A172 (cell line): ENCODE measurements around the gene SLF2. TPM values are rescaled to one million over a fixed set of nuclear protein-coding genes. Genes with fewer than 3 reads are reported as not detected.
"Not testable (repeated sequence)": the region's sequence is repeated elsewhere in the genome, so short reads cannot be mapped to it uniquely, and the experiment has no call there.

Experiments
- DNase-seq: peaks from one replicate; pipeline ENCODE4 v3.0.0-alpha.2; 2015; ENCODE audit warnings: low spot score
- total RNA-seq: library from RNA; depleted of rRNA; stranded (reverse); fragments of >200 nt; shearing (Covaris generic); gene quantifications from 2 replicates; pipeline ENCODE4 v1.2.3, GENCODE V29; 2014

SLF2 gene
- total RNA-seq, 1 experiment from 2014 or later: 50.0 TPM

DNA sequence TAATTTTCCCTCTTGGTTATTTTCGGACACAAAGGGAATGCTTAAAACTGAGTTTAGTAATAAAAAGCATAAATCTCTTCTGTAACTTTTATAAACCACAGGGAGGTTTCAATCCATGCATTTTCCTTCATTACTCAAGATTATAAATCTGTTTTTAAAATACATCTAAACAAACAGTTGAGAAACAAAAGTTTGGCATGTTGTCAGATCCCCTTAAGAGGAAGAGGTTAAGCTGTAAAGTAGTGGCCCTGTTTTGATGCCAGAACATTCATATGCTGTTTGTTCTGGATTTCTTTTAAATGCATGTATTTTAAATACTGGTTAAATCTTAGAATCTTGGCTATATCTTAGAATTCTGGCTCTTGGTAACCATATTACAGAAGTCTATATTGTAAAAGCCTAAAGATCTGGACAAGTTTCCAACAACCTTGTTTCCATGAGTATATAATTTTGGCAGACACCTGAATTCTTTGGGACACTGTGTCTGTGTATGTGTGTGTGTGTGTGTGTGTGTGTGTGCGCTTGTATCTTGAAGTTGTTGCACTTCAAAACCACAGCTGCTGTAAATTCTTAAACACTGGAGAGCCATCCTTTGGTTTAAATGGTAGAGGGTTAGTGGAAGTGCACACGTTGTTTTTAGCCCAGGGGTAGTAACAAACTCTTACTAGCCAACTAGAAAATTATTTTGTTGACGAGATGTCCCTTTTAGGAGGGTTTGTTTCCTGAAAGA is 49.8 kb downstream of the SLF2 start:
- no peak for DNase-seq

DNA sequence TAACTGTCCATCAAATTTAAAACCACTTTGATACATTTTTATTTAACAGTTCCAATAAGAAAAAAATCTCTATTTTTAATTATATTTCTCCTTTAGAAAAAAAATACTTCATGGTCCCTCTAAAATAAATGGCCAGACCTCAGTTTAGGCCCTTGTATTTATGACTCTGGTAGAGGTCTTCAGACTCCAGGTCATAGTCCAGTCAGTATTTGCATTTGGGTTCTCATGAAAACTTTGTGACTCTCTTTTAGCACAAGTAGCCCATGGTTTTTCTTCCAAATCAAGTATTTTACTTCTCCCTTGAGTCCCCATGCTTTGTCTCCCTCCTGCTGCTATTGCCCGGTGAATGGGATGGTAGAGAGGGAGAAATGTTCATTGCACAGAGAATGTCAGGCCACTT is 51.1 kb downstream of the SLF2 start:
- no peak for DNase-seq

DNA sequence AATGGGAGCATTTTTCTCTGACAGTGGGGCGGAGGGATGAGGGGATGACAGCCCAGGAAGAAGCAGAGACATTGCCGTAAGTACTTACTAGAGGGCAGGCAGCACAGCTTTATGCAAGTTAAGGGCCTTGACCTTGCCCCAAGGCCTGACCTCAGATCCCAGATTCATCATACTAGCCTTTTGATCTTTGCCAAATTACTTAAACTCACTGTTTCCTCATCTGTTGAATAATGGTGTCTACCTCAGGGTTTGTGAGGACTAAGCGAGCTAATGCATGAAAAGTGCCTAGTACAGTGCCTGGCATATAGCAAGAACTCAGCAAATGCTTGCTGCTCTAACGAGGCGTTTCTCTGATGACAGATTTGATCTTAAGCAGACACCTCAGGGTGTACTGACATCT is 53.1 kb downstream of the SLF2 start:
- no peak for DNase-seq

DNA sequence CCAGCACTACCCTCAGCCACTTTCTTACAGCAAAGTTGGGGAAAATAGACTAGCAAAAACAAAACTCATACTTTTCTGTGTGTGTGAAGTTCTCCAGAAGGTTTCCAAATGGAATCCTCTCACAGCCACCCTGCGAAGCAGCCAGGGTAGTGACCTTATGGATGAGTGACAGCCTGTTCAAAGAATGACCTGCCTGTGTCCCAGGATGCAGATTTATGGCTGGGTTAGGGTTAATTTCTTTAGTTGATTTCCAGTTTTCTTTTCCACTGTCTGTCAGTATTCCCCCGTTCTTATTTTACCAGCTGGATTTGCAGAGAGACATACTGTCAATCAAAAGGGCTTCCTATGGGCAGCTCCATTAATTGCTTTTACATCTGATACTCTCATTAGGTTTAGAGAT is 54.1 kb downstream of the SLF2 start:
- DNase-seq: no peak

- DNase-seq: no peak
Observed at GRCh38 chr10:100967332-100967731, 54.6 kb downstream of the SLF2 start.

- DNase-seq: no peak
Observed at GRCh38 chr10:100968062-100968736, 55.4 kb downstream of the SLF2 start.

- DNase-seq: no peak
Observed at GRCh38 chr10:100968863-100969186, 56.1 kb downstream of the SLF2 start.

DNA sequence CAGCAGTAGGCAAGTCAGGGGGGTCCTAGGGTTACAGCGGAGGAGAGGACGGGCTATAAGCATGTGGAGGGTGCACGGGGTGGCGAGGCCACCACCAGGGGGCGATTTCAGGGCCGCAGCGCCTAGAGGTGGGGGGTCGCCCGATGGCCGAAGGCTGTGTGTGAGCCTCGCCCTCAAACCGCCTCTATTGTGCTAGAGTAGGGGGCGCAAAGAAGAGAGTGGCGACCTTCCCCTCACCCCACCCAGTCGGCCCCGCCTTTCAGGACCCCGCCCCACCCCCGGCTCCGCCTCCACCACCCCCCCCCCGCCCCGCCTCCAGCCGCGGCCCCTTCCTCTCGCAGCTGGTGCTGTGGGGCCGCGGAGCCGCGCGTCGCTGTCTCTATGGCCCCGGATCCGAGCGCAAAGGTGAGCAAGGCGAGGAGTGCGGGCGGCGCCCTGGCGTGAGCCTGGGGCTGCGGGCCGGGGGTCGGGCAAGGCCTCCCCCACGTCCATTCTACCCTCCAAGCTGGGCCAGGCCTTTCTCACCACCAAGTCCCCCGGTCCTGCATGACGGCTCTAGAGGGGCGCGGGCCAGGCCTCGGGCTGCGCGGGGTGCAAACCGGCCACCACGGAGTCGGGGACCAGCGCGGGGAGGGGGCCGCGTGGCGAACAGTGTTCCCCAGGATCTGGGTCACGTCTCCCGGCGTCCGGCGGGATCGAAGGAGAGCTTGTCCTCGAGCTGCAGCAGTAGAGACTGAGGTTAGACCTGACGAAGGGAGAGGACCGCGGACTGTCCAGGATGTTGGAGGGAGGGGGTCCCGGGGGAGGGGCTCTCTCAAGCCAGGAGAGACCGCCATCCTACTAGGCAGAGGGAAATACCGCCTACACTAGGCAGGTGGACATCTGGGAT is 56.7 kb downstream of the SLF2 start, which contains the start of gene SEMA4G:
Gene SEMA4G, plus strand, starts transcription at position 318 of the 889 bp plus-strand sequence. CDS start 3,409 bp downstream, outside the sequence.
- DNase-seq: no peak

DNA sequence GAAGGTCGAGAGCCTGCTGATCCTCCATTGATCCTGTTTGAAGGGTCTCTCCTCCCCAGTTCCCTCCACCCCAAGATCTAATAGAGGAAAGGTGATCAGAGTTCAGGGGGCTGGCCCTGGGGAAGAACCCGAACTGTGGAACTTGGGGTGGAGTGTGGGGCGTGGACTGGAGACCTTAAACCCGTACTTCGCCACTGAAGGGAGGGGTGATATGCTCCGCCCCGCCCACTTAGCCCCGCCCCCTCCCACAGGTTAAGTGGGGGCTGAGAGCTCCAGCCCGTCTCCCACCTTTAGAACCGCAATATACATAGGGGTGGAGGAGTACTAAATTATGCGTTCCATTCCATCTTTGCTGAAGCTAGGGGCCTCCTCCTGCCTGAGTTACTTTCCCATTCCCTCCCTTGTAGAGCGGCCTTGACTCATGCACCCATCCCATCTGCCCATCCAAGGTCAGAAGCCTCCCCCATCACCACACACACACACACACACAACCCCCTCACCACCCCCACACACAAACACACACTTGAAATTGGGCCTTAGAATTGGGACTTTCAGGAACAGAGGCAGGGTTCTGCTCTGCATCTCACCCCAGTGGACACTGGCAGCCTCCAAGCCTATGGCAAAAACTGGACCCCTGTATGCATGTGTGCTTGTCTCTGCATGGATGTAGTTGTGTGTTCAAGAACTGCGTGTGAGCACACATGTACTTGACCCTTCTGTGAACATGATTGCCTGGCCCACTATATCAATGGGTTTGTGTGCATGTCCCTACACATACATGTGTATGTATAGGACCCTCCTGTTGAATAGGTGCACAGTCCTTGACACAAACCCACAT is 57.5 kb downstream of the SLF2 start:
- no peak for DNase-seq

GRCh38 chr10:100970914-100971811 is 58.4 kb downstream of the SLF2 start:
- DNase-seq: no peak

DNA sequence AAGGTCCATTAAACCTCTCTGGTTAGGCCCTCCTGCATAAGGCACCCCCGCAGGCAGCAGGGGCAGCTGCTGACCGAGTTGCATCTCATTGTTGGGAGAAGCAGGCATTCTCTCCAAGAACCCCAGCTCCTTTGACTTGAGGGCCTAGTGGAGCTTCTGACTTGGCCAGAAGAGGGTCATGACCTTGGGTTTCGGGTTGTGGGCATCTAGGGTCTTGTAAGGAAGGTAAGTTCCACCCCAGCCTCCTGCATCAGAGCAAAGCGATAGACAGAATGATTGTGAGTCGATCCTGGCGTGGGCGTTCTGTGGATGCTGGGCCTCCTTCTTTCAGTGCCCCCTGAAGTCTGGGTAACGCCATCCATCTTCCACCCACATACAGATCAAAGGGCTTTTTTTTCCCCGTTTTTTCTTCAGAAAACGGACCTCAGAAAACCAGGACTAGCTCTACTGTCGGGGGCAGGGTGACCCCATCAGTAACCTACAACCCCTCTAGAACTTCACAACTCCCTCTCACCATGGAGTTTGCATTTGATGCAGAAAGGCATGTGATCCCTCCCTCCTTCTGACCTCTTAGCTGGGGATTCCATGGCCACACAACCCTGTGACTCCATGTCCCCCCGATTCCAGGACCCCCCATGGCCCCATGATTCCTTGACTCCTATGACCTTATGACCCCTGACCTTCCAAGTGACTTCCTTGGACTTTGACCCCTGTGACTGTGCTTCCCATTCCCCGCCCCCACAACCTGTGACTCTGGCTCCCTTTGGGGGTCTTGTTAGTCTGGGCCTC is 59.5 kb downstream of the SLF2 start:
- DNase-seq: no peak

DNA sequence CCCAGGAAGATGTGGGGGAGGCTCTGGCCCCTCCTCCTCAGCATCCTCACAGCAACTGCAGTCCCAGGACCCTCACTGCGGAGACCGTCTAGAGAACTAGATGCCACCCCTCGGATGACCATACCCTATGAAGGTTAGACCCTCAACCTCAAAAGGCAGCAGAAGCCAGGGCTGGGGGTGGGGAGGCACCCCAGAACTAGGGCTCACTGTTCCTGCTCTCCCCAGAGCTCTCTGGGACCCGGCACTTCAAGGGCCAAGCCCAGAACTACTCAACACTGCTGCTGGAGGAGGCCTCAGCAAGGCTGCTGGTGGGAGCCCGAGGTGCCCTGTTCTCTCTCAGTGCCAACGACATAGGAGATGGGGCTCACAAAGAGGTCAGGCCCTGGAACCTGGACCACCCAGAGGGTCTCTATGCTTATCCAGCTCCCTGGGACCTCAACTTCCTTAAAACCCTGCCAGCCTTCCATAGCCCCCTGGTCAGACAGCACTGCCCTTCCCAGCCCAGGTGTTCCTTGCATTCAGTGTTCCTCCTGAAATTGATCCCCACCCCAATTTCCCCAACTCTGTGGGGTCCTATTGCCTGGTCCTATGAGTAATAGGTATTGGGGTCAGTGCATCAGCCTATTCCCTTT is 60.3 kb downstream of the SLF2 start:
- DNase-seq: no peak

DNA sequence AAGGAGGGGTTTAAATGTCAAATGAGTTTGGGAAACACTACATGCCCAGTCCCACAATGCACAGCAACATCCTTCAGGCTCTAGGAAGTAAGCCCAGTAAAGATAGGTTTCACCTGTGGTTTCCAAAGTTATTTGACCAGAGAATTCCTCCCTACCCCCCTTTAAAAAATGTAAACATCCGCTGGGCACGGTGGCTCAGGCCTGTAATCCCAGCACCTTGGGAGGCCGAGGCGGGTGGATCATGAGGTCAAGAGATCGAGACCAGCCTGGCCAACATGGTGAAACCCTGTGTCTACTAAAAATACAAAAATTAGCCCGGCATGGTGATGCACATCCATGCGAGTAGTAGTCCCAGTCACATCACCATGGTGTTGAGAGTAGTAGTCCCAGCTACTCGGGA is 62.6 kb downstream of the SLF2 start:
- DNase-seq: not testable (repeated sequence)

GRCh38 chr10:100976906-100977305 is 64.1 kb downstream of the SLF2 start:
- no peak for DNase-seq

DNA sequence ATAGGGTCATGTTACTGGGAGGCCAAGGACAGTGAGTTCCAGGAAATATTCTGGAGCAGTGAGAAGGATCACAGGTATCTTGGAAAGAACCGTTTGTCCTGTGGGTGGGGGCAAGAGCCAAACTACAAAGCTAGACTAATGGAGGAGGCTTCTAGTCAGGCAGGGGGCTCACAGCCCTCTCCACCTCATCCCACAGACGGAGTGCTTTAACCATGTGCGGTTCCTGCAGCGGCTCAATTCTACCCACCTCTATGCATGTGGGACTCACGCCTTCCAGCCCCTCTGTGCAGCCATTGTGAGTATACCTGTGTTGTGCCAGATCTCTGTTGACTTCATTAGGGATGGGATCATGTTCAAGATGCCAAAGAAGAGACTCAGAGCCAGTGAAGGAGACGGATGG is 64.7 kb downstream of the SLF2 start:
- DNase-seq: no peak

GRCh38 chr10:100978121-100978900 is 65.5 kb downstream of the SLF2 start:
- DNase-seq: no peak

- DNase-seq: no peak
Observed at GRCh38 chr10:100978901-100979195, 66.1 kb downstream of the SLF2 start.

DNA sequence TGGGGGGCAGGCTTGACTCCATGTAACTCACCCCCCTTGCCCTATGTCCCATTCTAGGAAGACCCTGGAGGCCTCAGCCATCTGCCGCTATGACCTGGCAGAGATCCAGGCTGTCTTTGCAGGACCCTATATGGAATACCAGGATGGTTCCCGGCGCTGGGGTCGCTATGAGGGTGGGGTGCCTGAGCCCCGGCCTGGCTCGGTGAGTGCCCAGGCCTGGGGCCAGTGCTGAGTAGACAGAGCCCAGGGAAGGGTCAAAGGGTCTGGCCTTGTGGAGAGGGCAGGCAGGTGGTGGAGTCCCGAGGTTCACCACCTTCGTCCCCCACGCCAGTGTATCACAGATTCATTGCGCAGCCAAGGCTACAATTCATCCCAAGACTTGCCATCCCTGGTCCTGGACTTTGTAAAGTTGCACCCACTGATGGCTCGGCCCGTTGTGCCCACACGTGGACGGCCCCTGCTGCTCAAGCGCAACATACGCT is 67.1 kb downstream of the SLF2 start:
- no peak for DNase-seq

- DNase-seq: no peak
Observed at GRCh38 chr10:100980311-100980710, 67.5 kb downstream of the SLF2 start.
